GM18499 (cell line): ENCODE results near the gene TMEM176A.
"Not testable (repeated sequence)": the region's sequence is repeated elsewhere in the genome, so short reads cannot be mapped to it uniquely, and the experiment has no call there.

Experiments
- ATAC-seq: cut with Tn5 transposase; IDR thresholded peaks from one replicate; pipeline ENCODE4 v1.9.1; 2021; ENCODE audit warnings: moderate number of reproducible peaks; ENCODE audit not compliant: insufficient read depth, unreplicated experiment

TMEM176A gene

GRCh38 chr7:150807616-150808438 lies 7.3 kb downstream of the TMEM176A start:
- ATAC-seq = not testable (repeated sequence)

DNA sequence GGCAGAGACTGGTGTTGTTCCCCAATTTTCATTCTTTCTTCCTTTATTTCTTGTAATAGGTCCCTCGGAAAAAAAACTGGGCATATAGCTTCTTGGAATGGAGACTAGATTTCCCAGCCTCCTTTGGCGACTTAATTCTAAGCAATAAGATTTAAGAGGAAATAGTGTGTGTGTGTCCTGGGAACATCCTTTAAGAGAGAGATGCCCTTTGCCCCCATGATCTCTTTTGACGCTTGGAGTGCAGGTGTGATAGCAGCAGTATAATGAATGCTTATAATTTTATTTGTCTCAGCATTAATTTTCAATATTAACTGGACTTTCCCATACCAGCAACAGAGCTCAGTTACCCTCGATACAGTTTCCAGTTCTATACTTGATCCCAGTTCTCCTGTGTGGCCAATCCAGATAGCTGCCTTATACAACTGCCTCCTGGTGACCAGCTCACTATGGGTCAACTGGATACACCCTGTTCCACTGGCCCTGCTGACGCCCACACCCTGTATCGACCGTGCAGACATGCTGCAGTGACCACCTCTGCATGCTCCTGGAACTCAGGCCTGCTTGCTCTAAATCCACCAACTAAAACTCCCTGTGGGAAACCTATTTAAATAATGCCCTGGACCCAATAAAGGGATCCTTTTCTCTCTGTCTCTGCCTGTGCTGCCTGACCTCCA lies 13.9 kb downstream of the TMEM176A start:
- ATAC-seq = no peak

GRCh38 chr7:150818971-150819370 lies 18.4 kb downstream of the TMEM176A start:
- no peak for ATAC-seq

- ATAC-seq = no peak
These were observed 19.6 kb downstream of the TMEM176A start for GRCh38 chr7:150820148-150820547.

GRCh38 chr7:150820578-150821198 lies 20.1 kb downstream of the TMEM176A start:
- no peak for ATAC-seq

DNA sequence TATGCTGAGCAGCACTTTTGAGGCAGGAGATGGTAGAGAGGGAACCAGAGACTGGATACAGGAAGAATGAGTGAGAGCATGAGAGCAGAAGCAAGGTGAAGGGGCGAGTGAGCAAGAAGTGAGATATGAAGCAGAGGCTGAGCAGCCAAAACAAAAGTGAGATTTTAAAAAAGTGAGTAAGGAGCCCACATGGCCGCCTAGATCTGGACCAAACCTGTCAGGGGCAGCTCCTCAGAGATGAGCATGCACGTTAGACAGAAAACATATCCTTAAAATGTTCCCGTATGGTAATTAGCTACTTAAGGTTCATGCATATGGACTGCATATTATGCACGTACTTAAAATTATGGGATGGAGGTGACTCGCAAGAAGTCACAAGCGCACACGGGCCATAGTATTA lies 22.5 kb downstream of the TMEM176A start:
- ATAC-seq = no peak

GRCh38 chr7:150823484-150824126 lies 23.0 kb downstream of the TMEM176A start:
- ATAC-seq = no peak

DNA sequence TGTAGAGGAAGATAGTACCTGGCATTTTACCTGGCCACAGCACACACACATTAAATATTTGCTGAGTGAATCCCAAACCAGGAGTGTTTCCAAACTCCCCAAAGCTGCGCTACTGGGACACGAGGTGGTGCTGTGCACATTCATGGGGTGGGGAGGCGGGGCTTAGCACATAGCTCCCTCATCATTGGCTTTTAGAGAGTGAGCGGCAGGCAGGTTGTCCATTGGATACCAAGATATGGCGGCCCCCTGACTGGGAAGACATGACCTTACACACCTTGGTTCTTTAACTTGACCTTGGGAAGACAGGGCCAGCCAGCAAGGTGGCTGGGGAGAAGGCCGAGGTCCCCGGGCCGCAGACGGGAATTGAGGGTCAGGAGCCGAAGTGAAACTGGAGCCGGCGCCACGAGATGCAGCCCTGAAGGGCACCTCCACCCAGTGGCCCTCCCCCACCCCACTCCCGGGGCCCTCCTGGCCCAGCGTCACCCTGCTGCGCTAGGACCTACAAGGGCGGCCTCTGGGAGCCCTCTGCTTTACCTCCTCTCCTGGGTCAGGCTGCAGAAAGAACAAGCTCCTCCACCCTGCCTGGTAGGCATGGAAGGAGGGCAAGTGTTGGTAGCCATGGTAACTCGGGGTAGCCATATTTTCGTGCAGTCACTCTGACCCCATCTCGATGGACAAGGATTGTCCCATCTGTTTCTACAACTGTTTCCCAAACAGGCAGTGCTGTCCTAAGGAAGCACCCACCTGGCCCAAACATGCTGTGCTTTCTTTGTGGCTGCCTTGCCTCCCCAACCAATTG lies 24.0 kb downstream of the TMEM176A start:
- ATAC-seq = no peak

DNA sequence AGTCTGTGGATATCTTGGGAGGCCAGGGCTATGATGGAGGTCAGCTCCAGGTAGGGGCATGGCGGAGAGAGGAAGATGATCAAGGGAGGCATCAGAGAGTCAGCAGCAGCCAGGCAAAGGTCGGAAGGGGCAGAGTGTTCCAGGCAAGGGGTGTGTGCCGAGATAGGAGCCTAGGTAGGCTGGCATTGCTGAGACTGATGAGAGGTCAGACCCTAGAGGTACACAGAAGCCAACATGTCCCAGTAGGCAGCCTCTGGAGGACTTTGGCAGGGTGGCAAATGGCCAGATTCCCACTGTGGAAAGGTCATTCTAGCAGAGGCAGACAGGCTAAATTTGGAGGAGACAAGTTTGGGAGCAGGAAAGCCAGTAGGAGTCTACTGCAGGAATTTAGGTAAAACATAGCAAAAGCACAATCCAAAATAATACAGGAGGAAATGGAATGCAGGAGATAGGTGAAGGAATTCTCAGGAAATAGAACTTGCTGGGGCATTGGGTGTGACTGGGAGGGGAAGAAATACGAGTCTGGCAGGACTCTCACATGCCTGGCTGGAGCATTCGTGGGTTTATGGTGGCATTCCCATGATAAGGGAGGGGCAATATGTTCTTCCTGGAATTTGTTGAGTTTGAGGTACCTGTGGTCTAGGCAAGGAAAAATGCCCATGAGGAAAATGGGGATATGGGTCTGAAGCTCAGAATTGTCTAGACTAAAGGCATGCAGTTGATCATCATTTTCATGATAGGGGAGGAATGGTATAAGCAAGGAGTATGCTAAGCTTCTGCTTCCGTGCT lies 25.7 kb downstream of the TMEM176A start:
- no peak for ATAC-seq

DNA sequence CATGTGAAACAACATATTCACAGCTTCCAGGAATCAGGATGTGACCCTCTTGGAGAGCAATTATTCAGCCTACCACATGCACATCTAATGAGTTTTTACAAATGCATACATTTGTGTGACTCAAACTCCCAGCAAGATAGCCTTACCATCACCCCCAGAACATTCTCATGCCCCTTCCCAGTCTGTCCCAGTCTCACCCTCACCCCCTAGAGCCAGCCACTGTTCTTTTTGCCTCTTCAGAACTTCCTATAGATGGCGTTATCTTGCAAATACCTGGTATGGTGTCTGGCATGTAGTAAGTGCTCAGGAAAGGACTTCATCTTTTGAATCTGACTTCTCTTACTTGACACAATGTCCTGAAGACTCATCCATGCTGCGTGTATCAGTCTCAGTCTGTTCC lies 27.8 kb downstream of the TMEM176A start:
- ATAC-seq = no peak

GRCh38 chr7:150829426-150829825 lies 28.9 kb downstream of the TMEM176A start:
- ATAC-seq = no peak

DNA sequence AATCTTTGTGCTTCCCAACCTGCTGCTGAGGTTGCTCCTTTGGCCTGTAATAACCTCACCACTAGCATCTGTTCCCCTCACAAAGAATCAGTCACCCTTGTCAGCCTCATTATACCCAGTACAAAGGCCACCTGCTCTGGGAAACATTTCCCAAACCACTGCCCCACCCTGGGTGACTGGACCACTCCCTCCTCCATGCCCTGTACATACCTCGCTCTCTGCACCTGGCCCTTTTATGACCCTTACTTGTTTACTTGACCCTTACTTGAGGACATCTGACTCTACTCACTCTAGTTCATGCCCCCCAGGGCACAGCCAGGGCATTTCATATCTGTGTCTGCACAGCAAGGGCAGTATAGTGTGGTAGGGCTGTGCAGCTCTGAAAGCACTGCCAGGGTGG lies 30.4 kb downstream of the TMEM176A start:
- ATAC-seq = no peak

DNA sequence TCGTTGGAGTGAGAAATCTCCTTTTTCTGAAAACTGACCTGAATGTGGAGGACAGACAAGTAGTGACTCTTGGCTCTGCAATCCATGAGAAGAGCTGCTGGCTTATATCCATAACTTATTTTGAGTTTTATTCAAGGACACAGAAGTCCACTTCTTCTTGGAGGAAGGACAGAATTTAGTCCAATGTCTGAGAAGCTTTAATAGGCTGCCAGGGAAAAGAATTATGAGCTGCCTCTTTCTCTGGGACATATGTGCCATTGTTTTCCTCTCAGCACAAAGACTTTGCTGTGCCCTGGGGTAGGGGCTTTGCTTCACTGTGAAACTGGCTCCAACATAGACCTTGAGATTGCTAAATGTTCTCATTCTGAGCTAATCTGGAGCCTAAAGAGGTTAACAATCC lies 31.3 kb downstream of the TMEM176A start:
- ATAC-seq = no peak

GRCh38 chr7:150835019-150835418 lies 34.5 kb downstream of the TMEM176A start:
- no peak for ATAC-seq

- ATAC-seq = no peak
These were observed 35.2 kb downstream of the TMEM176A start for GRCh38 chr7:150835702-150836280.

DNA sequence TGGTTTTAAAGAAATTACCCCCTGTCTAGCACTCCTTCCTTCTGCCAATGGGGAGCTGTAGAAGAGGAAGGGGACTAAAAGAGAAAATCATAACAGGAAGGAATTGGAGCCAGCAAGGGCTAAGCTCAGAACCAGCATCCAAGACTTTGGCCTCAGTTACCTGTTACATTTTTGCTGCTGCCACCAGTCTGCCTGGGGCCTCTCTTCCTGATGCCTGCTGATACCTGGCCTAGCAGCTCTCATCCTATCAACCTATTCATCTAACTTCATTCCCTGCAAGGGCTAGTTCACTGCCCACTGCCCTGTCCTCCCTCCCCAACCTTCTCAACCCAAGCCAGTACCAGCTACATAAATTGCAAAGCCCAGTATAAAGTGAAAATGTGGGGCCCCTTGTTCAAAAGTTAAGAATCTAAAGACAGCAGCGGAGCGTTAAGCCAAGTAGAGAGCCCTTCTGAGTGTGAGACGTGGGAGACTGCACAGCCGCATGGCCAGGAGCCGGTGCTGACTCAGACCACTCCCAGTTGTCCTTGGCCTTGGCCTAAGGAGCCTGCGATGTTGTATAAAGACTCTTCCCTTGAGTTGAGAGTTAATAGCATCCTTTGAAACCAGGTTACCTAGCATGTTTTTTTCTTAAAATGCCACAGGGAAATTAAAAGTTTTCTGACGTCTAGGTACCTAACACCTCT lies 38.5 kb downstream of the TMEM176A start:
- no peak for ATAC-seq

DNA sequence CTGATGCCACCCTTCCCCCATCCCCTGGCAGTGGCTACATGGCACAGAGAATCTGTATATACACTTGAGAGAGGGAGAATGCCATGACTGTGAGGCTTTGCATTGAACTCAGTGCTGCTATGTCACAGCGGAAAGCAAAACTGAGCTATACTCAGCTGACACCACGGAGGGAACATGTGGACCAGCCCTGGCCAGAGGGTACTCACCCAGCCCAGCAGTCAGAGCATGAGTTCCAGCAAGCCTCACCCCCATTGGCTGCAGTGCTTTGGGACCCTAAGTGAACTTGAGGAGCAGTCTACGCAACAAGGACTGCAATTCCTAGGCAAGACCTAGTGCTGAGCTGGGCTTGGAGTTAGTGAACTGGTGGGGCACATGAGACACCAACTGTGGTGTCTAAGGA lies 41.4 kb downstream of the TMEM176A start:
- no peak for ATAC-seq

DNA sequence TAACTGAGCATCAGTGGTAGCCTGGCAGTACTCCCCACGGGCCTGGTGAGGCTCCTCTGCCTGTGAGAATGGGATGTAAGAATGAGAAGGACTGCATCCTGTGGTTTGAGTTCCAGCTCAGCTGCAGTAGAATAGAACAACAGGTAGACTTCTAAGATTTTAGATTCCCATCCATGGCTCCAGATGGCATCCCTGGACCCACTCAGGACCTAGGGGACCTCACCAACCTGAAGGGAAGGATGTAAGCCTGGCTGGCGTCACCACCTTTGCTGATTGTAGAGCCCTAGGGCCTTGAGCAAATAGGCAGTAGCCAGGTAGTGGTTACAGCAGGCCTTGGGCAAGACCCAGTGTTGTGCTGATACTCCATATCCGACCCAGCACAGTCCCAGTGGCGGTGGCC lies 42.1 kb downstream of the TMEM176A start:
- no peak for ATAC-seq
